HG03558 (cell line): Measurements from ENCODE around the gene CENPS.
A peak's percentile ranks its signal among the peaks of the same experiment; 100 is the strongest.
"Not testable (repeated sequence)": the region's sequence is repeated elsewhere in the genome, so short reads cannot be mapped to it uniquely, and the experiment has no call there.

Source experiments
- ATAC-seq: cut with Tn5 transposase; IDR thresholded peaks from one replicate; pipeline ENCODE4 v1.9.1; 2021; ENCODE audit warnings: moderate number of reproducible peaks; ENCODE audit not compliant: unreplicated experiment; ENCODE audit errors: extremely low read depth

CENPS gene

GRCh38 chr1:10449751-10450150 lies 19.5 kb downstream of the CENPS start, which contains the start of gene CORT:
TSS of gene CORT (plus strand) at chr1:10450031. CDS start at chr1:10450224, 193 bp downstream.
- no peak for ATAC-seq

GRCh38 chr1:10450156-10450814 lies 20.1 kb downstream of the CENPS start:
- no peak for ATAC-seq

GRCh38 chr1:10450836-10451235 lies 20.6 kb downstream of the CENPS start:
- ATAC-seq: no peak

GRCh38 chr1:10451287-10451686 lies 21.1 kb downstream of the CENPS start:
- ATAC-seq: no peak

- ATAC-seq: no peak
Measured at GRCh38 chr1:10456048-10456447, 25.8 kb downstream of the CENPS start.

- ATAC-seq: no peak
Measured at GRCh38 chr1:10456661-10457060, 26.4 kb downstream of the CENPS start.

- ATAC-seq: not testable (repeated sequence)
Measured at GRCh38 chr1:10457462-10457861, 27.2 kb downstream of the CENPS start.

GRCh38 chr1:10457875-10458274 lies 27.6 kb downstream of the CENPS start:
- no peak for ATAC-seq

- no peak for ATAC-seq
Measured at GRCh38 chr1:10459184-10459583, 29.0 kb downstream of the CENPS start.

GRCh38 chr1:10467078-10467477 lies 36.8 kb downstream of the CENPS start:
- ATAC-seq: no peak

GRCh38 chr1:10470043-10470442 lies 39.8 kb downstream of the CENPS start:
- ATAC-seq: no peak

GRCh38 chr1:10471411-10472219 lies 41.4 kb downstream of the CENPS start:
- no peak for ATAC-seq

GRCh38 chr1:10472220-10473144 lies 42.2 kb downstream of the CENPS start, which contains the start of gene DFFA:
TSS of gene DFFA (minus strand) at chr1:10472529. CDS start at chr1:10472458, 71 bp downstream.
- ATAC-seq: peak; percentile 78

- ATAC-seq: no peak
Measured at GRCh38 chr1:10473145-10473765, 43.0 kb downstream of the CENPS start.

- ATAC-seq: not testable (repeated sequence)
Measured at GRCh38 chr1:10474309-10474612, 44.0 kb downstream of the CENPS start.

- ATAC-seq: peak; percentile 48
Measured at GRCh38 chr1:10474613-10475507, 44.6 kb downstream of the CENPS start, which contains the start of gene PEX14. TSS of gene PEX14 (plus strand) at chr1:10474950. CDS start at chr1:10474967, 17 bp downstream.

GRCh38 chr1:10475510-10475909 lies 45.3 kb downstream of the CENPS start:
- ATAC-seq: no peak

- no peak for ATAC-seq
Measured at GRCh38 chr1:10479296-10479695, 49.1 kb downstream of the CENPS start.

- no peak for ATAC-seq
Measured at GRCh38 chr1:10480614-10481013, 50.4 kb downstream of the CENPS start.
